ENCODE data around the gene PCNT. TPM values are rescaled to one million over a fixed set of nuclear protein-coding genes. Genes with fewer than 3 reads are reported as not detected.

The PCNT gene
- total and polyA plus RNA-seq, 2 donors (not counting 1 experiment from before 2014, with no cell fraction given): 20.3 to 58.1 TPM

DNA sequence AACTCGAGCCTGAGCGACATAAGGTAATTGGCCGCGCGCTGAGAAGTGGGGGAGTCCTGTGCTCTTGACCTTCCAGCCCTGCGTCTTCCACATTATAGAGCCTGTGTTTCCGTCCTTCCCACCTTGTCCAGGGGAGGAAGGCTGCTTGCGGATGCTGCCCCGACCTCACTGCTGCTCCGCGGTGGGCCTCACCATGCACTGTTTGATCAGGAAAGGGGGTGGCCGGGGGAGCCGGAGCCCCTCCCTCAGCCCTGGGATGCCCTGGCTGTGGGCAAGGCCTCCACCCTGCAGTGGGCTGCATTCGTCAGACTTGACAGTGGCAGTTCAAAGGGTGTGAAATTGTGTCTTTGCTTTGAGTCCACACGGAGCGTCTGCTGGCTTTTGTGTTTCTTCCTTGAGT is 30.1 kb downstream of the PCNT start:
- intact Hi-C loops (cut with micrococcal nuclease): no loop called here
- Mint-ChIP-seq H3K4me1 (peaks cover 5% of the 10 kb centered on the region), H3K4me3 (no peak overlapping the region), H3K9me3 (ENCODE audit: insufficient read depth) (no peaks in the 10 kb centered on the region), H3K27ac (no peak overlapping the region), H3K27me3 (no peaks in the 10 kb centered on the region)
- Histone ChIP-seq H3K4me1 (ENCODE audit: control insufficient read depth in 2 of 2, insufficient read depth in 2 of 2, low read length in 2 of 2) (peaks cover 0 to 3% of the 10 kb centered on the region in 2 donors), H4K20me1 (ENCODE audit: control insufficient read depth, insufficient read depth, low read length, poor library complexity, severe bottlenecking) (no peaks in the 10 kb centered on the region), H3K9ac (ENCODE audit: low read length) (no peak overlapping the region), H3K27ac (ENCODE audit: low read length in 2 of 2) (no peak overlapping the region), H3K36me3 (replicated peaks in 1 of 2; ENCODE audit: control extremely low read depth in 1 of 2, control insufficient read depth in 1 of 2, extremely low read depth in 1 of 2, insufficient read depth in 2 of 2, low read length in 1 of 2) (peaks cover 0 to 62% of the 10 kb centered on the region in 2 experiments), H3K9me3 (ENCODE audit: control extremely low read depth in 1 of 3, control insufficient read depth in 2 of 3, insufficient read depth in 1 of 3, low read length in 2 of 3) (peaks cover 0 to 3% (median 0%) of the 10 kb centered on the region in 3 donors), H3K4me2 (replicated peaks; ENCODE audit: low read depth, low read length, poor library complexity, severe bottlenecking) (no peak overlapping the region), H3K79me2 (ENCODE audit: control insufficient read depth, insufficient read depth, low read length) (no peaks in the 10 kb centered on the region), H3K27me3 (replicated peaks in 1 of 4; ENCODE audit: control extremely low read depth in 1 of 4, control insufficient read depth in 3 of 4, insufficient read depth in 4 of 4, low read length in 3 of 4) (no peaks in the 10 kb centered on the region), H3K4me3 (ENCODE audit: control extremely low read depth in 1 of 5, extremely low read depth in 1 of 5, insufficient read depth in 1 of 5, low read depth in 2 of 5, low read length in 4 of 5) (no peak overlapping the region), H2AFZ (ENCODE audit: insufficient read depth, low read depth, low read length, poor library complexity, severe bottlenecking) (no peak overlapping the region)
- DNase-seq: no peak
- ChIA-PET POLR2A (no interaction called here), CTCF (no interaction called here)
- no peak for TF ChIP-seq EZH2 (IDR thresholded peaks at IDR 0.05; ENCODE audit: borderline replicate concordance, insufficient read depth, low read depth, low read length, poor library complexity, severe bottlenecking)
- TF ChIP-seq CTCF (IDR thresholded peaks at IDR 0.05): no peak
- no peak for ATAC-seq (ENCODE audit: low read depth)
- 99% methylated on average over 16 of the region's 16 CpGs for WGBS (ENCODE audit: insufficient coverage)

DNA sequence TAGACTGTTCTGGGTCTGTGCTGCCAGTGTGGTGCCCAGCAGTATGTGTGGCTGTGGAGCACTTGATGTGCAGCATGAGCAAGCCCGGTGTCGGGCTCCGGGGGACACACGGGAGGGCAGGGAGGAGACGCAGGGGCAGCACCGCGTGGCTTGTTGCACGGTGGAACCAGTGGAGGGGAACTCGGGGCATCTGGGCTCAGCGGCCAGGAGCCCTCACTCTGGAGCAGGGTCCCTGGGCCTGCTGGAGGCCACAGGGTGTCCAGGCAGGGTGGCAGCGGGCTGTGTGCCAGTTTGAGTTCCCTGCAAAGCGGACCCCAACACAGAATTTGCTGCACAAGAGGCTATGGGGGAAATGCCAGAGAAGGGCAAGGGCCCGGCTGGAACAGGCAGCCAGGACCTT is 30.6 kb downstream of the PCNT start:
- no peak overlapping the region for H3K27ac ChIP-seq (ENCODE audit: low read length in 2 of 2)
- 96% methylated on average over 13 of the region's 13 CpGs for WGBS (ENCODE audit: insufficient coverage)
- H3K4me2 ChIP-seq (replicated peaks; ENCODE audit: low read depth, low read length, poor library complexity, severe bottlenecking): no peak overlapping the region
- H3K9me3 ChIP-seq (ENCODE audit: control extremely low read depth in 1 of 3, control insufficient read depth in 2 of 3, insufficient read depth in 1 of 3, low read length in 2 of 3): peaks cover 0 to 3% (median 0%) of the 10 kb centered on the region in 3 donors
- peaks cover 5% of the 10 kb centered on the region for H3K4me1 Mint-ChIP-seq
- peaks cover 0 to 3% of the 10 kb centered on the region in 2 donors for H3K4me1 ChIP-seq (ENCODE audit: control insufficient read depth in 2 of 2, insufficient read depth in 2 of 2, low read length in 2 of 2)
- no peaks in the 10 kb centered on the region for H3K27me3 ChIP-seq (replicated peaks in 1 of 4; ENCODE audit: control extremely low read depth in 1 of 4, control insufficient read depth in 3 of 4, insufficient read depth in 4 of 4, low read length in 3 of 4)
- peaks cover 0 to 57% of the 10 kb centered on the region in 2 experiments for H3K36me3 ChIP-seq (replicated peaks in 1 of 2; ENCODE audit: control extremely low read depth in 1 of 2, control insufficient read depth in 1 of 2, extremely low read depth in 1 of 2, insufficient read depth in 2 of 2, low read length in 1 of 2)
- no peaks in the 10 kb centered on the region for H3K79me2 ChIP-seq (ENCODE audit: control insufficient read depth, insufficient read depth, low read length)
- POLR2A ChIA-PET: no interaction called here
- no peak overlapping the region for H3K4me3 Mint-ChIP-seq
- H3K9ac ChIP-seq (ENCODE audit: low read length): no peak overlapping the region
- H3K27me3 Mint-ChIP-seq: no peaks in the 10 kb centered on the region
- H3K9me3 Mint-ChIP-seq (ENCODE audit: insufficient read depth): no peaks in the 10 kb centered on the region
- H2AFZ ChIP-seq (ENCODE audit: insufficient read depth, low read depth, low read length, poor library complexity, severe bottlenecking): no peak overlapping the region
- no peak overlapping the region for H3K4me3 ChIP-seq (ENCODE audit: control extremely low read depth in 1 of 5, extremely low read depth in 1 of 5, insufficient read depth in 1 of 5, low read depth in 2 of 5, low read length in 4 of 5)
- no peak overlapping the region for H3K27ac Mint-ChIP-seq
- ATAC-seq (ENCODE audit: low read depth): no peak
- CTCF ChIA-PET: no interaction called here
- intact Hi-C loops (cut with micrococcal nuclease): no loop called here
- TF ChIP-seq EZH2 (IDR thresholded peaks at IDR 0.05; ENCODE audit: borderline replicate concordance, insufficient read depth, low read depth, low read length, poor library complexity, severe bottlenecking) (no peak), CTCF (IDR thresholded peaks at IDR 0.05) (no peak)
- DNase-seq: no peak
- H4K20me1 ChIP-seq (ENCODE audit: control insufficient read depth, insufficient read depth, low read length, poor library complexity, severe bottlenecking): no peaks in the 10 kb centered on the region

Data from B cell (primary cell).